K562 (cell line): ENCODE data around the gene TEX50. TPM values are rescaled to one million over a fixed set of nuclear protein-coding genes. Genes with fewer than 3 reads are reported as not detected.

Experiments used
- BCL6 ChIP-seq: fragments of 250-450 bp; sonication (Bioruptor Pico); IDR thresholded peaks from 2 replicates; pipeline ENCODE4 v1.4.0; 2020
- CBFA2T3 ChIP-seq: fragments of 450-650 bp; IDR thresholded peaks from 2 replicates; pipeline ENCODE4 v1.6.1; 2017
- CTCF ChIP-seq, 3 experiments: IDR thresholded peaks in 2 of 3; conservative IDR thresholded peaks in 1 of 3; 2 replicates each; pipeline ENCODE4 v1.5.1; 2011 to 2012; ENCODE audit warnings: low read length in 3 of 3, mild to moderate bottlenecking in 3 of 3, control low read depth in 2 of 3, improper control_type of control experiment in 1 of 3, inconsistent platforms in 1 of 3, low read depth in 1 of 3, mixed read lengths in 1 of 3, moderate library complexity in 1 of 3; ENCODE audit not compliant: insufficient read depth in 2 of 3
- DACH1 ChIP-seq: fragments of 450-650 bp; IDR thresholded peaks from 2 replicates; pipeline ENCODE4 v1.6.1; 2018; ENCODE audit not compliant: partially characterized antibody
- DNMT1 ChIP-seq: fragments of 450-650 bp; IDR thresholded peaks from 2 replicates; pipeline ENCODE4 v1.6.1; 2016; ENCODE audit warnings: antibody characterized with exemption, mild to moderate bottlenecking
- FOSL1 ChIP-seq: fragments of 200-800 bp; sonication (Bioruptor generic); conservative IDR thresholded peaks from 2 replicates; pipeline ENCODE4 v1.6.1; 2016; ENCODE audit warnings: missing genetic modification characterization, missing compliant biosample characterization
- FOXK2 ChIP-seq, 2 experiments: fragments of 450-650 bp; IDR thresholded peaks in 1 of 2; conservative IDR thresholded peaks in 1 of 2; 2 replicates each; pipeline ENCODE4 v1.6.1; 2016; ENCODE audit warnings: low read depth in 2 of 2, mild to moderate bottlenecking in 1 of 2
- LEF1 ChIP-seq: fragments of 450-650 bp; IDR thresholded peaks from 2 replicates; pipeline ENCODE4 v1.6.1; 2016; ENCODE audit warnings: mild to moderate bottlenecking
- MNT ChIP-seq, 2 experiments: fragments of 450-650 bp; conservative IDR thresholded peaks; 2 replicates each; pipeline ENCODE4 v1.6.1; 2017; ENCODE audit warnings: mild to moderate bottlenecking in 2 of 2, moderate library complexity in 2 of 2
- MXI1 ChIP-seq: IDR thresholded peaks from 2 replicates; pipeline ENCODE4 v1.6.1; 2011; ENCODE audit warnings: low read depth, mild to moderate bottlenecking, improper control_type of control experiment, low read length
- PKNOX1 ChIP-seq: fragments of 450-650 bp; IDR thresholded peaks from 2 replicates; pipeline ENCODE4 v1.6.1; 2016
- POLR2B ChIP-seq: fragments of 450-650 bp; IDR thresholded peaks from 2 replicates; pipeline ENCODE4 v1.6.1; 2018; ENCODE audit warnings: low read depth; ENCODE audit not compliant: partially characterized antibody
- PTTG1 ChIP-seq: fragments of 450-650 bp; IDR thresholded peaks from 2 replicates; pipeline ENCODE4 v1.6.1; 2016; ENCODE audit warnings: low read depth, mild to moderate bottlenecking, missing genetic modification characterization, missing compliant biosample characterization
- RAD21 ChIP-seq, 2 experiments: fragments of 250-450 bp in 1 of 2; fragments of 450-650 bp in 1 of 2; sonication (Bioruptor Pico) in 1 of 2; formaldehyde crosslinking in 1 of 2; IDR thresholded peaks in 1 of 2; conservative IDR thresholded peaks in 1 of 2; 2 replicates each; pipeline versions ENCODE4 v1.4.0 to v1.8.0; 2020 to 2022; ENCODE audit warnings: mild to moderate bottlenecking in 2 of 2, moderate library complexity in 1 of 2
- RBFOX2 ChIP-seq: fragments of 200-400 bp; formaldehyde crosslinking; IDR thresholded peaks from 2 replicates; pipeline ENCODE4 v1.6.1; 2017; ENCODE audit warnings: low read depth, mild to moderate bottlenecking, low read length, moderate library complexity
- SMAD3 ChIP-seq: fragments of 450-650 bp; formaldehyde crosslinking; conservative IDR thresholded peaks from 2 replicates; pipeline ENCODE4 v1.4.0; 2020; ENCODE audit warnings: mild to moderate bottlenecking
- SMAD4 ChIP-seq: fragments of 250-450 bp; sonication (Bioruptor Pico); conservative IDR thresholded peaks from 2 replicates; pipeline ENCODE4 v1.8.0; 2021; ENCODE audit warnings: inconsistent platforms, mild to moderate bottlenecking, moderate library complexity
- SRSF1 ChIP-seq: fragments of 200-400 bp; formaldehyde crosslinking; IDR thresholded peaks from 2 replicates; pipeline ENCODE4 v1.6.1; 2017; ENCODE audit warnings: mild to moderate bottlenecking, low read depth, low read length, moderate library complexity
- TEAD2 ChIP-seq: fragments of 450-650 bp; IDR thresholded peaks from 2 replicates; pipeline ENCODE4 v1.6.1; 2016; ENCODE audit warnings: missing genetic modification characterization, control low read depth, missing compliant biosample characterization
- ZBTB26 ChIP-seq: fragments of 450-650 bp; formaldehyde crosslinking; IDR thresholded peaks from 2 replicates; pipeline ENCODE4 v1.4.0; 2022; ENCODE audit warnings: missing genetic modification characterization
- ZBTB8A ChIP-seq: fragments of 450-650 bp; IDR thresholded peaks from 2 replicates; pipeline ENCODE4 v1.6.1; 2018; ENCODE audit warnings: mild to moderate bottlenecking, moderate library complexity; ENCODE audit not compliant: partially characterized antibody
- ZNF445 ChIP-seq: fragments of 250-450 bp; sonication (Bioruptor Pico); IDR thresholded peaks from 2 replicates; pipeline ENCODE4 v1.4.0; 2020; ENCODE audit warnings: low read depth, mild to moderate bottlenecking, moderate library complexity
- ZNF561 ChIP-seq: fragments of 450-650 bp; formaldehyde crosslinking; conservative IDR thresholded peaks from 2 replicates; pipeline ENCODE4 v1.4.0; 2020; ENCODE audit warnings: mild to moderate bottlenecking, moderate library complexity
- ZNF766 ChIP-seq: fragments of 200-800 bp; sonication (Bioruptor generic); conservative IDR thresholded peaks from 2 replicates; pipeline ENCODE4 v1.6.1; 2016; ENCODE audit warnings: missing genetic modification characterization, missing compliant biosample characterization
- ZNF830 ChIP-seq: fragments of 250-450 bp; sonication (Bioruptor Pico); IDR thresholded peaks from 2 replicates; pipeline ENCODE4 v1.5.0; 2021; ENCODE audit warnings: mild to moderate bottlenecking
- polyA plus RNA-seq, 8 experiments: library from polyadenylated mRNA; depleted of rRNA in 4 of 8; stranded (reverse) in 5 of 8; unstranded in 3 of 8; fragments of >200 nt; fragmentation: Nextera tagmentation in 2 of 8; fragmentation: Illumina TruSeq in 1 of 8; extraction: Ambion mirVana in 2 of 8; extraction: Trizol in 1 of 8; gene quantifications; 2 replicates each; pipeline versions ENCODE4 v1.2.1 to v1.2.3, GENCODE V29; 2011 to 2014; ENCODE audit warnings: inconsistent platforms in 1 of 8, missing spikeins in 1 of 8
- total RNA-seq, 7 experiments: library from RNA; depleted of rRNA in 6 of 7; stranded (reverse); fragments of >200 nt in 6 of 7; fragmentation: Illumina TruSeq in 2 of 7; extraction: Trizol in 2 of 7; gene quantifications; 2 replicates each; pipeline versions ENCODE4 v1.2.1 to v1.2.3, GENCODE V29; 2011 to 2021; ENCODE audit warnings: low replicate concordance in 1 of 7

Gene TEX50
- total and polyA plus RNA-seq, 9 of the 15 experiments (the other 6 are each of a cell fraction or from before 2014, with no cell fraction given): not detected

- TF ChIP-seq PTTG1 (tag) (no peak), SRSF1 (no peak), FOXK2 (conservative IDR thresholded peaks at IDR 0.05 in 1 of 2, IDR thresholded peaks at IDR 0.05 in 1 of 2; ENCODE audit: low read depth in 2 of 2) (peak in 1 of 2 experiments; percentile 76; a peak in 2 of 4 replicates), CTCF (IDR thresholded peaks at IDR 0.05 in 2 of 3, conservative IDR thresholded peaks at IDR 0.05 in 1 of 3; ENCODE audit: insufficient read depth in 2 of 3, low read depth in 1 of 3, low read length in 3 of 3) (no peak), BCL6 (CRISPR knock-in tag) (no peak), PKNOX1 (no peak; the same call in 1 of the 2 replicates), ZBTB8A (no peak), SMAD3 (CRISPR knock-in tag) (no peak), SMAD4 (CRISPR knock-in tag) (0 out of 2 replicates have a peak, but pooled peaks have one; percentile 25), DACH1 (no peak), CBFA2T3 (no peak), ZBTB26 (no peak), FOSL1 (tag) (no peak), MNT (conservative IDR thresholded peaks at IDR 0.05) (no peak; a peak in 1 of 4 replicates), ZNF766 (CRISPR knock-in tag) (0 out of 2 replicates have a peak, but pooled peaks have one; percentile 49), MXI1 (no peak), ZNF830 (CRISPR knock-in tag) (no peak), ZNF561 (CRISPR knock-in tag) (no peak), LEF1 (peak; percentile 68), RAD21 (CRISPR knock-in tag; conservative IDR thresholded peaks at IDR 0.05 in 1 of 2, IDR thresholded peaks at IDR 0.05 in 1 of 2) (0 out of 4 replicates have a peak, but pooled peaks of 1 of the 2 experiments have one; percentile 10), DNMT1 (no peak), TEAD2 (tag) (peak; percentile 84), ZNF445 (CRISPR knock-in tag) (no peak), RBFOX2 (no peak), POLR2B (no peak)
Observed at GRCh38 chr1:173603056-173603591, 32.0 kb upstream of the TEX50 start, which contains the start of gene SLC9C2 (continued).
